KMS-11 (cell line): ENCODE results near the gene CARD10.
"Not testable (repeated sequence)": the region's sequence is repeated elsewhere in the genome, so short reads cannot be mapped to it uniquely, and the experiment has no call there.

ENCODE experiments used
- H2AFZ ChIP-seq: fragments of 200-600 bp; sonication (generic); 2 replicates; pipeline ENCODE4 v1.6.1; 2016; ENCODE audit warnings: antibody characterized with exemption, mixed run types, low read depth
- H3K27ac ChIP-seq: fragments of 200-600 bp; sonication (generic); 2 replicates; pipeline ENCODE4 v1.6.1; 2016; ENCODE audit warnings: mild to moderate bottlenecking, mixed run types
- H3K27me3 ChIP-seq: fragments of 200-600 bp; sonication (generic); 2 replicates; pipeline ENCODE4 v1.6.1; 2017; ENCODE audit warnings: mild to moderate bottlenecking, low read depth, mixed run types, moderate library complexity; ENCODE audit not compliant: insufficient read depth
- H3K36me3 ChIP-seq: fragments of 200-600 bp; sonication (generic); 2 replicates; pipeline ENCODE4 v1.6.1; 2017; ENCODE audit warnings: mild to moderate bottlenecking, mixed run types; ENCODE audit not compliant: insufficient read depth
- H3K4me1 ChIP-seq: fragments of 200-600 bp; sonication (generic); 2 replicates; pipeline ENCODE4 v1.6.1; 2016; ENCODE audit warnings: mild to moderate bottlenecking, low read depth, mixed run types; ENCODE audit not compliant: poor library complexity, severe bottlenecking
- H3K4me2 ChIP-seq: fragments of 200-600 bp; sonication (generic); 2 replicates; pipeline ENCODE4 v1.7.0; 2016; ENCODE audit warnings: mild to moderate bottlenecking, mixed run types
- H3K4me3 ChIP-seq: fragments of 200-600 bp; sonication (generic); IDR thresholded peaks from 2 replicates; pipeline ENCODE4 v1.6.1; 2017; ENCODE audit warnings: low read depth, low read length, mixed read lengths; ENCODE audit not compliant: insufficient read depth
- H3K79me2 ChIP-seq: fragments of 200-600 bp; sonication (generic); 2 replicates; pipeline ENCODE4 v1.6.1; 2016; ENCODE audit warnings: low read depth, mixed run types; ENCODE audit not compliant: insufficient read depth
- H3K9ac ChIP-seq: fragments of 200-600 bp; sonication (generic); 2 replicates; pipeline ENCODE4 v1.6.1; 2016; ENCODE audit warnings: mild to moderate bottlenecking, mixed run types
- H4K20me1 ChIP-seq: fragments of 200-600 bp; sonication (generic); 2 replicates; pipeline ENCODE4 v1.6.1; 2016; ENCODE audit warnings: mild to moderate bottlenecking, mixed run types; ENCODE audit not compliant: insufficient read depth
- CTCF ChIP-seq: fragments of 200-600 bp; sonication (generic); conservative IDR thresholded peaks from 2 replicates; pipeline ENCODE4 v1.6.1; 2017; ENCODE audit warnings: low read depth, mild to moderate bottlenecking, antibody characterized with exemption, low read length, moderate library complexity, mixed read lengths

Gene CARD10

GRCh38 chr22:37544955-37545702, 25.9 kb upstream of the CARD10 start:
- no peak overlapping the region for H3K9ac ChIP-seq
- no peak overlapping the region for H3K4me3 ChIP-seq
- H3K4me1 ChIP-seq, result peaks cover 30% of the 10 kb centered on the region
- peak; percentile 74 for TF ChIP-seq CTCF
- peaks cover under 1% of the 10 kb centered on the region; the same call in 1 of the 2 replicates for H3K27me3 ChIP-seq
- no peak overlapping the region for H2AFZ ChIP-seq
- no peaks in the 10 kb centered on the region for H3K79me2 ChIP-seq
- H3K36me3 ChIP-seq, result no peaks in the 10 kb centered on the region
- H4K20me1 ChIP-seq, result no peaks in the 10 kb centered on the region
- H3K27ac ChIP-seq, result no peak overlapping the region
- no peak overlapping the region for H3K4me2 ChIP-seq

- Histone ChIP-seq H3K4me1 (peaks cover 41% of the 10 kb centered on the region), H3K4me3 (no peak overlapping the region), H4K20me1 (no peaks in the 10 kb centered on the region), H3K9ac (no peak overlapping the region), H3K27ac (no peak overlapping the region), H3K79me2 (no peaks in the 10 kb centered on the region), H2AFZ (no peak overlapping the region), H3K27me3 (peaks cover 4% of the 10 kb centered on the region; the same call in 1 of the 2 replicates), H3K36me3 (no peaks in the 10 kb centered on the region), H3K4me2 (no peak overlapping the region)
- TF ChIP-seq CTCF, result no peak
Measured at GRCh38 chr22:37542959-37543358, 23.7 kb upstream of the CARD10 start.

- H3K9ac ChIP-seq, result peak overlapping the region; percentile 32; the same call in 1 of the 2 replicates
- not testable (repeated sequence) for H3K36me3 ChIP-seq, H3K79me2 ChIP-seq, H4K20me1 ChIP-seq, H3K27me3 ChIP-seq, H3K4me3 ChIP-seq
- H3K4me2 ChIP-seq, result peak overlapping the region; percentile 76; the same call in 1 of the 2 replicates
- H2AFZ ChIP-seq, result peak overlapping the region; percentile 39; the same call in 1 of the 2 replicates
- peak overlapping the region; percentile 48; the same call in 1 of the 2 replicates for H3K27ac ChIP-seq
- H3K4me1 ChIP-seq, result peaks cover 41% of the 10 kb centered on the region
Measured at GRCh38 chr22:37542416-37542815, 23.2 kb upstream of the CARD10 start.

GRCh38 chr22:37539790-37540189, 20.6 kb upstream of the CARD10 start:
- H2AFZ ChIP-seq, H3K4me2 ChIP-seq: not testable (repeated sequence)
- peaks cover 38% of the 10 kb centered on the region for H3K4me1 ChIP-seq

GRCh38 chr22:37538590-37539357, 19.6 kb upstream of the CARD10 start:
- Histone ChIP-seq H3K27ac (no peak overlapping the region), H3K4me3 (no peak overlapping the region), H3K27me3 (peaks cover 4% of the 10 kb centered on the region; the same call in 1 of the 2 replicates), H4K20me1 (no peaks in the 10 kb centered on the region), H3K79me2 (no peaks in the 10 kb centered on the region), H3K4me2 (peak overlapping the region; percentile 52; the same call in 1 of the 2 replicates), H3K4me1 (peaks cover 36% of the 10 kb centered on the region), H3K9ac (no peak overlapping the region), H2AFZ (peak overlapping the region; percentile 55), H3K36me3 (no peaks in the 10 kb centered on the region)
- peak; percentile 93 for TF ChIP-seq CTCF

More at GRCh38 chr22:37539790-37540189, 20.6 kb upstream of the CARD10 start:
- H3K4me3 ChIP-seq, H3K9ac ChIP-seq, H3K36me3 ChIP-seq, H3K79me2 ChIP-seq, H4K20me1 ChIP-seq, H3K27me3 ChIP-seq, H3K27ac ChIP-seq: not testable (repeated sequence)
